GM19324 (cell line): ENCODE measurements around the gene EDNRB.
A peak's percentile ranks its signal among the peaks of the same experiment; 100 is the strongest.
"Not testable (repeated sequence)": the region's sequence is repeated elsewhere in the genome, so short reads cannot be mapped to it uniquely, and the experiment has no call there.

Source experiments
- ATAC-seq: cut with Tn5 transposase; IDR thresholded peaks from one replicate; pipeline ENCODE4 v1.9.1; 2021; ENCODE audit warnings: mild to moderate bottlenecking, moderate library complexity; ENCODE audit not compliant: unreplicated experiment, low FRiP score

Gene EDNRB

DNA sequence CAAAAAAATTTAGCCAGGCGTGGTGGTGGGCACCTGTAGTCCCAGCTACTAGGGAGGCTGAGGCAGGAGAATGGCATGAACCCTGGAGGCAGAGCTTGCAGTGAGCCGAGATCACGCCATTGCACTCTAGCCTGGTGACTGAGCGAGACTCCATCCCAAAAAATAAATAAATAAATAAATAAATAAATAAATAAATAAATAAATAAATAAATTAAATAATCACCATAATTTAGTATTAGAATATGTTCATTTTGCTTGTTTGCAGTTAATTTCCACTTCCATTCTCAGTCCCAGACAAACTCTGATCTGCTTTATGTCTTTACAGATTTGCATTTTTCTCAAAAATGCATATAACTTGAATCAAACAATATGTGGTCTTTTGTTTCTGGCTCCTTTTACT lies 70.6 kb downstream of the EDNRB start:
- not testable (repeated sequence) for ATAC-seq

GRCh38 chr13:77846173-77846572 lies 72.5 kb downstream of the EDNRB start:
- peak; percentile 78 for ATAC-seq
